Measurements from ENCODE around the gene CH25H. TPM values are rescaled to one million over a fixed set of nuclear protein-coding genes. Genes with fewer than 3 reads are reported as not detected.

Gene CH25H
- polyA plus RNA-seq, 1 donor (not counting 4 experiments of a cell fraction or from before 2014, with no cell fraction given), result 0.37 TPM

DNA sequence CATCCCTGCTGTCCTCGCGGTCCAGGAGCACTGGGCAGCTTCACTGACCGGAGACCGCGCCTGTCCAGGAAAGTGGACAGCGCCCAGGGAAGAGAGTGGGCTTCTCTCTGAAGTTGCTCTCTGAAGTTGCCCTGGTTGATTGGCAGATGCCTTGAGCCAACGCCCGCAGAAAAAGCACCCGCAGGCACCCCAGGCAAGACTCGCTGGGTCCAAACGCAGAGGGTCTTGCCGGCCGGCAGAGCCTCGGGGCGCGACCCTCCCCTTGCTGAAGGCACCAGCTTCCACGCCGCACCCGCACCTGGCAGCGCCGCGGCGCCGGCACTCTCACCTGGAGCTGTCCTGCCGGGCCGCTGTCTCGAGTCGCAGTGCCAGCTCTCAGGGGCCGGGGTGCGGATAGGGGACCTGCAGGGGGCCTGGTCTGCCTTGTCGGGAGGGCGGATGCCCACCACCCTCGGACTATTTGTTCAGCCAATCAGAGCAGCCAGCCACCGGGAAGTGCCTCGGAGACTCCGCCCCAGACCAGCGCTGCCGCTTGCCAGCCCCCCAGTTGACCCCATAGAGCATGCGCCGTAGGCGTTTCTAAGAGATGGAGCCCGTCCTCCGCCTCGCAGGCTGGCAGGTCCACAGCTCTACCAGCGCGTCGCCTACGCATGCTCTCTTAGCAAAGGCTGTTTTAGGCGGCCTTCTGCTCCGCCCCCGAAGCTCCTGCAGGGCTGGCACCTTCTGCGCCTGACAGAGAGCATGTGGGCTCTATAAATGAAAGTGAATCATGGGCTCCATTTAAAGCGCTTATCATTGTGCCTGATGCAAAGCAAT lies 44.5 kb upstream of the CH25H start, which contains the start of gene LIPA:
Gene LIPA (minus strand): TSS at position 367 of the 816 bp plus-strand sequence. CDS start 4,127 bp downstream, outside the sequence.
- Histone ChIP-seq H3K4me2 (ENCODE audit: control insufficient read depth, extremely low read depth, insufficient read depth, low read depth, low read length) (peak within 1 kb of the TSS; percentile 87), H3K9me3 (ENCODE audit: control insufficient read depth, low read depth, low read length) (no peaks in the 10 kb centered on the region), H3K36me3 (ENCODE audit: control insufficient read depth in 2 of 2, extremely low read depth in 1 of 2, insufficient read depth in 2 of 2, low read length in 2 of 2) (peaks cover 0 to 6% of the 10 kb centered on the region in 2 experiments), H3K79me2 (ENCODE audit: control insufficient read depth, insufficient read depth, low read length) (peaks cover 18% of the 10 kb centered on the region), H3K27me3 (ENCODE audit: control insufficient read depth, extremely low read depth, insufficient read depth, low read length) (no peaks in the 10 kb centered on the region), H3K9ac (ENCODE audit: control insufficient read depth, extremely low read depth, insufficient read depth, low read length) (peak within 1 kb of the TSS; percentile 68), H2AFZ (ENCODE audit: control insufficient read depth, low read length) (peak within 1 kb of the TSS; percentile 63), H3K9me1 (ENCODE audit: control insufficient read depth, extremely low read depth, insufficient read depth, low read length) (no peaks in the 10 kb centered on the region), H3K4me1 (ENCODE audit: control insufficient read depth, extremely low read depth, insufficient read depth, low read length) (peaks cover 8% of the 10 kb centered on the region), H4K20me1 (ENCODE audit: control insufficient read depth, extremely low read depth, insufficient read depth, low read length) (no peaks in the 10 kb centered on the region), H3K4me3 (ENCODE audit: control insufficient read depth in 2 of 3, extremely low read depth in 1 of 3, insufficient read depth in 2 of 3, low read depth in 1 of 3, low read length in 3 of 3) (peak within 1 kb of the TSS; percentile 72 to 96 (median 79)), H3K27ac (ENCODE audit: control insufficient read depth, insufficient read depth, low read length) (peak within 1 kb of the TSS; percentile 56)
- dilution Hi-C loops (cut with MboI; ENCODE audit: extremely low pct_ligation_motif_present, low sequenced_read_pairs), result no loop called here
- DNase-seq (ENCODE audit: low read depth, low spot score) (peak; percentile 89), FAIRE-seq (peak; percentile 94)
- TF ChIP-seq EZH2 (IDR thresholded peaks at IDR 0.05; ENCODE audit: low read length), result no peak
- TF ChIP-seq, protein P1, sequence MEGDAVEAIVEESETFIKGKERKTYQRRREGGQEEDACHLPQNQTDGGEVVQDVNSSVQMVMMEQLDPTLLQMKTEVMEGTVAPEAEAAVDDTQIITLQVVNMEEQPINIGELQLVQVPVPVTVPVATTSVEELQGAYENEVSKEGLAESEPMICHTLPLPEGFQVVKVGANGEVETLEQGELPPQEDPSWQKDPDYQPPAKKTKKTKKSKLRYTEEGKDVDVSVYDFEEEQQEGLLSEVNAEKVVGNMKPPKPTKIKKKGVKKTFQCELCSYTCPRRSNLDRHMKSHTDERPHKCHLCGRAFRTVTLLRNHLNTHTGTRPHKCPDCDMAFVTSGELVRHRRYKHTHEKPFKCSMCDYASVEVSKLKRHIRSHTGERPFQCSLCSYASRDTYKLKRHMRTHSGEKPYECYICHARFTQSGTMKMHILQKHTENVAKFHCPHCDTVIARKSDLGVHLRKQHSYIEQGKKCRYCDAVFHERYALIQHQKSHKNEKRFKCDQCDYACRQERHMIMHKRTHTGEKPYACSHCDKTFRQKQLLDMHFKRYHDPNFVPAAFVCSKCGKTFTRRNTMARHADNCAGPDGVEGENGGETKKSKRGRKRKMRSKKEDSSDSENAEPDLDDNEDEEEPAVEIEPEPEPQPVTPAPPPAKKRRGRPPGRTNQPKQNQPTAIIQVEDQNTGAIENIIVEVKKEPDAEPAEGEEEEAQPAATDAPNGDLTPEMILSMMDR (optimal IDR thresholded peaks at IDR 0.05 in 1 of 3, IDR thresholded peaks at IDR 0.05 in 1 of 3, conservative IDR thresholded peaks at IDR 0.05 in 1 of 3; ENCODE audit: extremely low read depth in 1 of 3, insufficient read depth in 2 of 3, low read length in 3 of 3), result no peak

DNA sequence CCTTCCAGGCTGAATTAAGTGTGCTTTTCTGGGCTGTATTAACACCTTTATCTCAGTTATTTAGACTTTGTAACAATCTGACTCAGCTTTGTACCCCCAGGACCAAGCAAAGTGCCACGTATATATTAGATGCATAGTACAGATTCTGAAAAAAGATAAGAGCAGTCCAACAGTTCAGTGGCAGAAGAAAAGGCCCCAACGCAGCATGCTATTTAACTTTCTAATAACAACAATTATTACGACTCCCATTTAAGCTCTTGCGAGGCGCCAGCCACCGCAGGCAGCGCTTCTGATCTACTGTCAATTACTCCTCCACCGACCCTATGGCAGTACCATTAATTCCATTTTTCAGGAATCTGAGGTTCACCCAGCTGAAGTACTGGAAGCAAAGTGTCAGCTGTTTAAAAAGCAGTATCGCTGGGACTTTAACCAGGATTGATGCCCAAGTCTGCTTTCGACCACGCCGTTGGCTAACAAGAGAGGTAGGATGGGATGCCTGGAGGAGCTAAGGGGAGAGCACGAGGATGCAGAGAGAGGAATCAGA lies 43.8 kb upstream of the CH25H start:
- TF ChIP-seq, protein P1 (optimal IDR thresholded peaks at IDR 0.05 in 1 of 3, IDR thresholded peaks at IDR 0.05 in 1 of 3, conservative IDR thresholded peaks at IDR 0.05 in 1 of 3; ENCODE audit: extremely low read depth in 1 of 3, insufficient read depth in 2 of 3, low read length in 3 of 3), result no peak
- TF ChIP-seq EZH2 (IDR thresholded peaks at IDR 0.05; ENCODE audit: low read length), result no peak
- no peak for DNase-seq (ENCODE audit: low read depth, low spot score)

More for the DNA sequence above, 43.8 kb upstream of the CH25H start:
- peak overlapping the region; percentile 72 to 96 (median 79) for H3K4me3 ChIP-seq (ENCODE audit: control insufficient read depth in 2 of 3, extremely low read depth in 1 of 3, insufficient read depth in 2 of 3, low read depth in 1 of 3, low read length in 3 of 3)
- no peak for FAIRE-seq
- dilution Hi-C loops (cut with MboI; ENCODE audit: extremely low pct_ligation_motif_present, low sequenced_read_pairs), result no loop called here
- H3K9ac ChIP-seq (ENCODE audit: control insufficient read depth, extremely low read depth, insufficient read depth, low read length), result peak overlapping the region; percentile 68
- peak overlapping the region; percentile 87 for H3K4me2 ChIP-seq (ENCODE audit: control insufficient read depth, extremely low read depth, insufficient read depth, low read depth, low read length)
- H3K4me1 ChIP-seq (ENCODE audit: control insufficient read depth, extremely low read depth, insufficient read depth, low read length), result peaks cover 8% of the 10 kb centered on the region
- H3K9me3 ChIP-seq (ENCODE audit: control insufficient read depth, low read depth, low read length), result no peaks in the 10 kb centered on the region
- H3K36me3 ChIP-seq (ENCODE audit: control insufficient read depth in 2 of 2, extremely low read depth in 1 of 2, insufficient read depth in 2 of 2, low read length in 2 of 2), result peaks cover 1 to 6% of the 10 kb centered on the region in 2 experiments
- peak overlapping the region; percentile 56 for H3K27ac ChIP-seq (ENCODE audit: control insufficient read depth, insufficient read depth, low read length)
- no peaks in the 10 kb centered on the region for H4K20me1 ChIP-seq (ENCODE audit: control insufficient read depth, extremely low read depth, insufficient read depth, low read length)
- H3K27me3 ChIP-seq (ENCODE audit: control insufficient read depth, extremely low read depth, insufficient read depth, low read length), result no peaks in the 10 kb centered on the region
- peak overlapping the region; percentile 63 for H2AFZ ChIP-seq (ENCODE audit: control insufficient read depth, low read length)
- peaks cover 18% of the 10 kb centered on the region for H3K79me2 ChIP-seq (ENCODE audit: control insufficient read depth, insufficient read depth, low read length)
- H3K9me1 ChIP-seq (ENCODE audit: control insufficient read depth, extremely low read depth, insufficient read depth, low read length), result no peaks in the 10 kb centered on the region
